PC-9 (cell line): ENCODE results near the gene ZFP14. TPM values are rescaled to one million over a fixed set of nuclear protein-coding genes. Genes with fewer than 3 reads are reported as not detected.
A peak's percentile ranks its signal among the peaks of the same experiment; 100 is the strongest.

ENCODE experiments used
- BruUV-seq: library from RNA; stranded (reverse); fragments of 400-500 nt; replicated peaks from 2 replicates; lab custom pipeline; 2021; lab: Mats Ljungman, UMichigan
- CTCF ChIA-PET: fragments of 300-600 bp; sonication (Branson Sonifier 250); formaldehyde crosslinking; loops from one replicate; lab custom pipeline; 2022; ENCODE audit warnings: antibody characterized with exemption; lab: Charles Lee
- POLR2A ChIA-PET: fragments of 300-600 bp; sonication (Branson Sonifier 250); formaldehyde crosslinking; loops from one replicate; lab custom pipeline; 2022; ENCODE audit warnings: antibody characterized with exemption; ENCODE audit not compliant: unreplicated experiment; lab: Charles Lee
- DNase-seq, 2 experiments: peaks; one replicate each; pipeline versions ENCODE4 v3.0.0 to v3.0.0-alpha.2; 2015 to 2022; ENCODE audit warnings: mixed read lengths in 1 of 2
- H2AFZ ChIP-seq: fragments of 200-600 bp; sonication (generic); 2 replicates; pipeline ENCODE4 v1.8.1; 2017; ENCODE audit warnings: antibody characterized with exemption
- H3F3A ChIP-seq: fragments of 200-600 bp; sonication (generic); 2 replicates; pipeline ENCODE4 v1.8.1; 2017; ENCODE audit warnings: antibody characterized with exemption, mild to moderate bottlenecking, low read depth; ENCODE audit not compliant: insufficient read depth
- H3K27ac ChIP-seq: fragments of 200-600 bp; sonication (generic); 2 replicates; pipeline ENCODE4 v1.6.1; 2016; ENCODE audit warnings: mixed run types
- H3K27me3 ChIP-seq: fragments of 200-600 bp; sonication (generic); 2 replicates; pipeline ENCODE4 v1.6.1; 2016; ENCODE audit warnings: low read depth, mixed run types; ENCODE audit not compliant: insufficient read depth
- H3K36me3 ChIP-seq: fragments of 200-600 bp; sonication (generic); 2 replicates; pipeline ENCODE4 v1.6.1; 2016; ENCODE audit warnings: low read depth, mixed run types
- H3K4me1 ChIP-seq: fragments of 200-600 bp; sonication (generic); replicated peaks from 2 replicates; pipeline ENCODE4 v1.6.1; 2016; ENCODE audit warnings: mixed run types; ENCODE audit not compliant: insufficient read depth
- H3K4me2 ChIP-seq: fragments of 200-600 bp; sonication (generic); 2 replicates; pipeline ENCODE4 v1.6.1; 2017; ENCODE audit warnings: mixed run types
- H3K4me3 ChIP-seq: fragments of 200-600 bp; sonication (generic); 2 replicates; pipeline ENCODE4 v1.6.1; 2016; ENCODE audit warnings: mixed run types
- H3K79me2 ChIP-seq: fragments of 200-600 bp; sonication (generic); 2 replicates; pipeline ENCODE4 v1.6.1; 2017; ENCODE audit warnings: low read depth, mixed run types
- H3K9me2 ChIP-seq: fragments of 200-600 bp; sonication (generic); 2 replicates; pipeline ENCODE4 v1.8.1; 2017; ENCODE audit warnings: mild to moderate bottlenecking; ENCODE audit not compliant: insufficient read depth
- H3K9me3 ChIP-seq: fragments of 200-600 bp; sonication (generic); 2 replicates; pipeline ENCODE4 v1.8.1; 2016; ENCODE audit warnings: low read depth; ENCODE audit not compliant: insufficient read depth
- H4K20me1 ChIP-seq: fragments of 200-600 bp; sonication (generic); 2 replicates; pipeline ENCODE4 v1.8.1; 2017; ENCODE audit not compliant: insufficient read depth
- EZH2 ChIP-seq: fragments of 200-600 bp; sonication (generic); IDR thresholded peaks from 2 replicates; pipeline ENCODE4 v1.8.0; 2017; ENCODE audit warnings: antibody characterized with exemption, low read depth
- intact Hi-C: fragments of 100-400 bp; cut with micrococcal nuclease; formaldehyde crosslinking; loops from one replicate; pipeline ENCODE4 v1.10.0; 2022; ENCODE audit not compliant: unreplicated experiment
- total RNA-seq: library from RNA; stranded (reverse); gene quantifications from 2 replicates; pipeline ENCODE4 v1.2.3, GENCODE V29; 2021
- TF ChIP-seq, protein P1 (sequence below): fragments of 200-600 bp; sonication (generic); conservative IDR thresholded peaks from 2 replicates; pipeline ENCODE4 v1.6.1; 2017; ENCODE audit warnings: mixed run types, antibody characterized with exemption, mild to moderate bottlenecking, moderate library complexity

ZFP14 gene
- total RNA-seq, 1 experiment from 2014 or later, result 6.7 TPM

DNA sequence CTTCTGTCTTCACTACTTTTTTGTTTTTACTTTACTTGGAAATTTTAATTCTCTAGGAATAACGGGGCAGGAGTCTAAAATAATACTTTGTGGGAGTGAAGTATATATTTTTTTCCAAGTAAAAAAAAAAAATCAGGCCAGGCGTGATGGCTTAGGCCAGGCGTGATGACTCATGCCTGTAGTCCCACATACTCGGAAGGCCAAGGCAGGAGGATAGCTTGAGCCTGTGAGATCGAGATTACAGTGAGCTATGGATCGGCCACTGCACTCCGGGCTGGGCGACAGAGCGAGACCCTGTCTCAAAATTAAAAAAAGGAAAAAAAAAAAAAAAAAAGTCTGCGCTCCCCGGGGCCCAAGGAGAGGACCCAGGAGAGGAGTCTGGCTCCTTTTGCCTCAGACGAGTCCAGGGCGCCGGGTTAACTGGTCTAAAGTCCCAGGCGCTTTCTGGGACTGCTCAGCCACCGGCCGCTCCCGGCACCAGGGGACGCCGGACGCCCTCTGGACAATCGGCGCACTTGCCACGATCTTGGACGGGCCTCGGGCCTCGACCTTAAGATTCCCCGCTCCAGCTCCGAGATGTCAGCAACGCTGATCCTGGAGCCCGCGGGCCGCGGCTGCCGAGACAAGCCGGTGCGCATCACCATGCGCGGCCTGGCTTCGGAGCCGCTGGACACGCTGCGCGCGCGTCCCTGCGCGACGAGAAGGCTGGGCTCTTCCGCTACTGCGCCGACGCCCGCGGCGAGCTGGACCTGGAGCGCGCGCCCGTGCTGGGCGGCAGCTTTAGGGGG is 42.2 kb upstream of the ZFP14 start:
- Histone ChIP-seq H3F3A (no peaks in the 10 kb centered on the region), H3K9me2 (no peaks in the 10 kb centered on the region), H3K4me1 (no peaks in the 10 kb centered on the region), H4K20me1 (no peaks in the 10 kb centered on the region), H3K4me2 (no peak overlapping the region), H2AFZ (no peak overlapping the region), H3K36me3 (no peaks in the 10 kb centered on the region), H3K9me3 (peaks cover 5% of the 10 kb centered on the region), H3K27me3 (peaks cover 18% of the 10 kb centered on the region), H3K79me2 (no peaks in the 10 kb centered on the region), H3K27ac (no peak overlapping the region), H3K4me3 (no peak overlapping the region)
- no peak for TF ChIP-seq EZH2
- TF ChIP-seq, protein P1, sequence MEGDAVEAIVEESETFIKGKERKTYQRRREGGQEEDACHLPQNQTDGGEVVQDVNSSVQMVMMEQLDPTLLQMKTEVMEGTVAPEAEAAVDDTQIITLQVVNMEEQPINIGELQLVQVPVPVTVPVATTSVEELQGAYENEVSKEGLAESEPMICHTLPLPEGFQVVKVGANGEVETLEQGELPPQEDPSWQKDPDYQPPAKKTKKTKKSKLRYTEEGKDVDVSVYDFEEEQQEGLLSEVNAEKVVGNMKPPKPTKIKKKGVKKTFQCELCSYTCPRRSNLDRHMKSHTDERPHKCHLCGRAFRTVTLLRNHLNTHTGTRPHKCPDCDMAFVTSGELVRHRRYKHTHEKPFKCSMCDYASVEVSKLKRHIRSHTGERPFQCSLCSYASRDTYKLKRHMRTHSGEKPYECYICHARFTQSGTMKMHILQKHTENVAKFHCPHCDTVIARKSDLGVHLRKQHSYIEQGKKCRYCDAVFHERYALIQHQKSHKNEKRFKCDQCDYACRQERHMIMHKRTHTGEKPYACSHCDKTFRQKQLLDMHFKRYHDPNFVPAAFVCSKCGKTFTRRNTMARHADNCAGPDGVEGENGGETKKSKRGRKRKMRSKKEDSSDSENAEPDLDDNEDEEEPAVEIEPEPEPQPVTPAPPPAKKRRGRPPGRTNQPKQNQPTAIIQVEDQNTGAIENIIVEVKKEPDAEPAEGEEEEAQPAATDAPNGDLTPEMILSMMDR, result no peak
- no peak for DNase-seq
- ChIA-PET CTCF (no interaction called here), POLR2A (interaction anchor here (0.6 kb wide), 1 partner anchor 1570 kb away, joined by 3 read pairs; no protein-coding TSS in a partner anchor)
- intact Hi-C loops, result no loop called here
- BruUV-seq, result no TSS peak

DNA sequence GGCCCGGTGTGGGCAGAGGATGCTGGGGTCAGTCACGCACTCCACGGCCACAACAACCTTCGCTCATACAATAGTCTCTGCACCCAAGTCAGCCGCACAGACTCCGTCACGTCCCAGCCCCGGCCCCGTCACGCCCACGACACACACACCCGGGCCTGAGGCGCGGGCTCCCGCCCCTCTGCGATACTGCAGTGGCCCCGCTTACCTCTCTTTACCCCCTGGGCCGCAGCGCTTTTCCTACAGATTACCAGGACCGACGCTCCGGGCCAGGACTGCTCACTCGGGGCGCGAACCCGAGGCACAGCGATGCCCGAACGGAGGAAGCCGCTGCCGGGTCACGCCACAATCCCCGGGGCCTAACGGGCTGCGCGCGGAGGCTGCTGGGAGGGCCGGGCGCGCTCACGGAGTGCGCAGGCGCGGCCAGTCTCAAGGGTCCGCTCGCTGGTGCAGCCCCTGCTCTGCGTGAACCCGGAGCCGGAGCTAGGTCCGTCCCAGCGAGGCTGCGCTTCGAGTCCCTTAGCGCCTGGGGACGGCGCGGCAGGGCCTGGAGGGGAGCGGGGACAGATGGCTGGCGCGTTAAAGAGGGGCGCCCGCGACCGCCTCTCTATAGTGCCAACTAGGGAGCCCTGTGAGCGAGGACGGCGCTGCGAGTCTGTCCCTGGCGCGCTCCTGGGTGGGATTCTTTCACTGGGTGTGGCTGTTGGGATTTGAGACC is 39.4 kb upstream of the ZFP14 start, which contains the start of gene ZFP82:
TSS of gene ZFP82 (minus strand) at position 358 of the 715 bp plus-strand sequence. CDS start 8,855 bp downstream, outside the sequence.
- TF ChIP-seq EZH2, result no peak
- TF ChIP-seq, protein P1, result no peak
- no TSS peak for BruUV-seq
- intact Hi-C loops, result no loop called here
- Histone ChIP-seq H3K9me2 (no peaks in the 10 kb centered on the region), H2AFZ (peak within 1 kb of the TSS; percentile 72), H3K36me3 (no peaks in the 10 kb centered on the region), H3K4me1 (no peaks in the 10 kb centered on the region), H3K79me2 (no peaks in the 10 kb centered on the region), H4K20me1 (no peaks in the 10 kb centered on the region), H3K9me3 (no peaks in the 10 kb centered on the region; the same call in none of the 2 replicates), H3K4me2 (peak within 1 kb of the TSS; percentile 53), H3K27me3 (no peaks in the 10 kb centered on the region), H3K4me3 (peak within 1 kb of the TSS; percentile 51), H3K27ac (no peak within 1 kb of the TSS), H3F3A (no peaks in the 10 kb centered on the region)
- ChIA-PET POLR2A (no interaction called here), CTCF (interaction anchor here (0.7 kb wide), 1 partner anchor 110 kb away, joined by 3 read pairs; the partner anchor contains the start of gene ZNF260)
- DNase-seq, result peak in 1 of 2 experiments; percentile 58

DNA sequence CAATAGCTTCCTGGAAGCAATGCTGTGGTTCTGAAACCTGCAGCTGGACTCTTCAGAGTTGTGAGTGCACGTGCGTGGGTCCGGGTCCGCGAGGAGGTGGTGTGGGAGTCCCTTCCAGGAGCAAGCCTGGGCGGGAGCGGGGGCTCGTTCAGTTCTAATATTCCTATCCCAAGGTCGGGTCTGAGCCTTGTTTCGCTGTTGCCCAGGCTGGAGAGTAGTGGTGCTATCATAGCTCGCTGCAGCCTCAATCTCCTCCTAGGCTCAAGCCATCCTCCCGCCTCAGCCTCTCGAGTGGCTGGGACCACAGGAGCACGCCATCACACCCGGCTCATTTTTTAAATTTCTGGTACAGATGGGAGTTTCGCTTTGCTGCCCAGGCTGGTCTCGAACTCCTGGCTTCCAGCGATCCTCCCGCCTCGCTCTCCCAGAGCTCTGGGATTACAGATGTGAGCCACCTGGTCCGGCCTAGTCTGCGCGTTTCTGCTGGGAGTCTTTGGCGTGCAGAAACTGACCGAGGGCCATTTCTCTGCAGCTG is 38.8 kb upstream of the ZFP14 start:
- Histone ChIP-seq H3K36me3 (no peaks in the 10 kb centered on the region), H2AFZ (peak overlapping the region; percentile 72), H3K9me2 (no peaks in the 10 kb centered on the region), H3K27me3 (no peaks in the 10 kb centered on the region), H4K20me1 (no peaks in the 10 kb centered on the region), H3K4me1 (no peaks in the 10 kb centered on the region), H3K79me2 (no peaks in the 10 kb centered on the region), H3K9me3 (no peaks in the 10 kb centered on the region; the same call in none of the 2 replicates), H3K27ac (no peak overlapping the region), H3K4me3 (peak overlapping the region; percentile 51), H3K4me2 (peak overlapping the region; percentile 53), H3F3A (no peaks in the 10 kb centered on the region)
- TF ChIP-seq, protein P1, result no peak
- TF ChIP-seq EZH2, result no peak
- BruUV-seq, result TSS peak; percentile 43
- intact Hi-C loops, result no loop called here
- ChIA-PET POLR2A (no interaction called here), CTCF (no interaction called here)
- DNase-seq, result no peak
